Left kidney (tissue), 2 donors: Measurements from ENCODE around the gene OSM. TPM values are rescaled to one million over a fixed set of nuclear protein-coding genes. Genes with fewer than 3 reads are reported as not detected.

ENCODE experiments used
- DNase-seq: peaks from one replicate; pipeline ENCODE4 v3.0.0-alpha.2; 2013
- polyA plus RNA-seq: library from polyadenylated mRNA; unstranded; fragments of 120-200 nt; gene quantifications from one replicate; pipeline ENCODE4 v1.2.1, GENCODE V29; 2013; ENCODE audit not compliant: insufficient read length

OSM gene
- polyA plus RNA-seq, 1 donor: not detected

DNA sequence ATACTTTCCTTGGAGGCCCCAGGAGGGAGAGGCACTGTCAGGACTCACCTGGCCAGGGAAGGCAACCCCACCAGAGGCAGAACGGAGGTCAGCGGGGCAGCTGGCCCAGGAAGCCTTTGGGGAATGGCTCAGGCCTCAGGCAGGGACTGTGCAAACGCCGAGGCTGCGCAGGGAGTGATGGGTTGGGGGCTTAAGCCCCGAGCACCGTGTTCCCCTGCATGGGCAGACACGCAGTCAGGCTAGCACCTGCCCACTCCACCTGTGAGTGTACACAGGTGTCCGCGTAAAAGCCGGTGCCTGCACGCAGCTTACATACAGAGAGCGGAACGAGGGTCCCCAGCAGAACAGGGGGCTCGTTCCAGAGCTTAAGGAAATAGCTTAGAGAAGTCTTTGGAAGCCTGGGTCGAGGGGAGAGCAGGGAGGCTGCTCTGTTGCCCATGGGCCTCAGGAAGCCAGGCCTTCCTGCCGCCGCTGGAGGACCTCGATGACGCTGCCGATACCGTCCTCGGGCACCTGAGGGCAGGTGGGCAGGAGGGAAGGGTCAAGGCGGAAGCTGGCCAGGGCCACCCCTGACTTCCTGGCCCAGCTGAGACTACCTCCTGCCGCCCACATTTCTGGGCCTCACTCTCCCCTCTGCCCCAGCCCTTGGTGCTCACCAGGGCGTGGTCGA lies 18.7 kb upstream of the OSM start:
- no peak for DNase-seq

DNA sequence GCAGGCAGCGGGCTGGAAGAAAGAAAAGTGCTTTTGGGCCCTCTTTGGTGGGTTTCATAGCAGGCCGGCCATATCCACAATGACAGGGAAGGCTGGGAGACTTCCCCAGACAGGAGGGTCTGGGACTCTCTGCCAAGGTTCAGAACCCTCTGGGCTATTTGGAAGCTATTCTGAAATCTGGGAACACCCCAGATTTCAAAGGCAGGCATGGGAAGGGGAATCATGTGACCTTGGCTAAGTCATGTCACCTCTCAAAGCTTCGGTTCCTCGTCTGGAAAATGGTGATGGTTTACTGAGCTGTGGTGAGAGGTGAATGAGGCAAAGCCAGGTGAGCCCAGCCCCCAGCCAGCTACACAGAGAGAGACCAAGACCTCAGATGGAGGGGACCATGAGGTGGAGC lies 18.0 kb upstream of the OSM start:
- DNase-seq: no peak

DNA sequence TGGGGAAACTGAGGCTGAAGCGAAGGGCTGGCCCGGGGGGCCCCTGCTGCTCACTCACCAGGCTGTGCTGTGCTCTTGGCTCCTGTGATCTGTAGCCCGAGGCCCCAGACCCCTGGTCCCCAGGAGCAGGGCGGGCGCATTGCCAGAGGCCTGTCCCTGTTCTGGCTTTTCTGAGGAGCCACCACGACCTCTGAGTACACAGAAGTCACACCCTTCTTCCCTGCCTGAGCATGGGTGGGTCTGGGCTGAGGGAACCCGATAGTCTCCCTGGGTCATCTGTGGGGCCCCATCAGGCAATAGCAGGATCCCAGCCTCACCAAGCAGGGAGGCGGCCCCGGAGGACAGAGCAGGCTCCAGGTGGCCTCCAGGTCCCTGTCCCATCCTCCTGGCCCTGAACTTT lies 17.5 kb upstream of the OSM start:
- no peak for DNase-seq

DNA sequence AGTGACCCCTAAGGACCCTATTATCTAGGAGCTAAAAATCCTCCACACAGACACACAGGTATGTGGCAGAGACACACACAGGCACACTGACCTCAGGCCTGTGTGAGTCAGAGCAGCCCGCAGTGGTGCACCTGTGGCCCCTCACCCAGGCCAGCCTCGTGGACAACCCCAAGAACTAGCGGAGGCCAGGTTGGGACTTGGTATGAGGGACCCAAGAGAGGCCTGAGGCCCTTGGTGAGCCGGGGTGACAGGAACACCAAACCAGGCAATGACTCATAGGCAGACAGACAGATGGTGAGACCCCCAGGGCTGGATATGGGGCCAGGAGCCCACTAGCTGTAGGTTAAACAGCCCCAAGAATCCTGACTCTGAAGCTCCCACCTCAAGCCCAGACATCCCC lies 16.7 kb upstream of the OSM start:
- no peak for DNase-seq

DNA sequence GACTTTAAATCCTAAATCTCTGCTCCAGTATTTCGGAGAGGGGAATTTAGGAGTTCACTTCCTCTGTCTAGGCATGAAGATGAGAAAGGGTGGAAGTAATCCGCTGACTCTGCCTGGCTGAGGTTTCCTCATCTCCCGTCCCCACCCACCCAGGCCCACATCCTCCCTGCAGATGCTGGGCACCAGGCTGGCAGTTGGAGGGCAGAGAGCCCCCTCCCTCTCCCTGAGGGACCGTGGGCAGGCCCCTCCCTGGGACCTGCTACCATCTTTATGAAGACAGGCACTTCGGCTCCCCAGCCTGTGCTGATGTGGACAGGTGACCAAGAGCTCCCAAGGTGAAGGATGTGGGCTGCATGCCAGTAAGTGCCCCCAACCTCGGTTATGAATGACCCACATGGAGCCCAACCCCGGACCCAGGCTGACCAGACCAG lies 16.0 kb upstream of the OSM start:
- no peak for DNase-seq

DNA sequence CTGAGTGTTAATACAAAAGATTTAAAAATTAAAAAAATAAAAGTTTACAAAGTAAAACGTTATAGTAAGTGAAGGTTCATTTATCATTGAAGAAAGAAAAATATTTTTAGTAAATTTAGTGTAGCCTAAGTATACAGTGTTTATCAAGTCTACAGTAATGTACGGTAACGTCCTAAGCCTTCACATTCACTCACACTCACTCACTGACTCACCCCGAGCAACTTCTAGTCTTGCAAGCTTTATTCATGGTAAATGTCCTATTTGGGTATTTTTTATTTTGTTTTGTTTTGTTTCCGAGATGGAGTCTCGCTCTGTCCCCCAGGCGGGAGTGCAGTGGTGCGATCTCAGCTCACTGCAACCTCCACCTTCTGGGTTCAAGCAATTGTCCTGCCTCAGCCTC lies 13.9 kb upstream of the OSM start:
- no peak for DNase-seq

DNA sequence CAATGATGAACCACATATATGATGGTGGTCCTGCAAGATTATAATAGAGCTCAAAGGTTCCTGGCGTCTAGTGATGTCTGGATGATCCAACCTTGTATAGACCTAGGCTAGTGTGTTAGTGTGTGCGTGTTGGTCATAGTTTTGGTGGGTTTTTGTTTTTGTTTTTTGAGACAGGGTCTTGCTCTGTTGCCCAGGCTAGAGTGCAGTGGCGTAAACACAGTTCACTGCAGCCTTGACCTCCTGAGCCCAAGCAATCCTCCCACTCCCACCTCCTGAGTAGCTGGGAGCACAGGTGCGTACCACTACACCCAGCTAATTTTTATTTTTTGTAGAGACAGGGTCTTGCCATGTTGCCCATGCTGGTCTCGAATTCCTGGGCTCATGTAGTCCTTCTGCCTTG lies 13.3 kb upstream of the OSM start:
- DNase-seq: no peak

DNA sequence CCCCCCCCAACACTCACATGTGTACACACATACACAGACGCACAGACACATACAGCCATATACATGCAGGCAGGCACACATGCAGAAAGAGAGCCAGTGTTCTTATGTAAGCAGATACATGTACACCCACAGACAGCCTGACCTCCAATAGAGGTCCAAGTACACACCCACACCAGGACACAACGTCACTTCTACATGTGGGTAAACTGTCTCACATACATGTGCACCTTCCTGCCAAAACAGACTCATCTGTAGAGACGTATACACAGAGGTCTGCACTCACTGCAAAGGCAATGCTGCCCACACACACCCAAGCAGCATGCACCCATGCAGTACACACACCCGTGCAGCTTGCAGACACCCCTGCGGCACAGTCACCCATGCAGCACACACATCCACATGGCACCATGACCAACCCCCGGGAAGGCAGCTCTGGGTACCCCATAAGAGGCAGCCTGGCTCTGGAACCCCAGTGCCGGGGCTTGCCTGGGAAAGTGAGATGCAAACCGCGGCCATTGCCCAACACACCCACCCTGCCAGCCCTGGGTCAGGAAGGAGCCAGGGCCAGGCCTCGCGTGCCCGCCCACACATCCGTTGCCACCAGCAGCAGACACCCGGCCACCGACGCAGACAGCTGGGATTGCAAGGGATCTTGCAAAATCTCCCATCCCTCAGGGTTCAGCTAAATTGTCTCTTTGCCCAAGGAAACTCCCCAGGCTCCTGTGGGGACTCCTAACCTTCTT lies 12.6 kb upstream of the OSM start:
- DNase-seq: no peak

DNA sequence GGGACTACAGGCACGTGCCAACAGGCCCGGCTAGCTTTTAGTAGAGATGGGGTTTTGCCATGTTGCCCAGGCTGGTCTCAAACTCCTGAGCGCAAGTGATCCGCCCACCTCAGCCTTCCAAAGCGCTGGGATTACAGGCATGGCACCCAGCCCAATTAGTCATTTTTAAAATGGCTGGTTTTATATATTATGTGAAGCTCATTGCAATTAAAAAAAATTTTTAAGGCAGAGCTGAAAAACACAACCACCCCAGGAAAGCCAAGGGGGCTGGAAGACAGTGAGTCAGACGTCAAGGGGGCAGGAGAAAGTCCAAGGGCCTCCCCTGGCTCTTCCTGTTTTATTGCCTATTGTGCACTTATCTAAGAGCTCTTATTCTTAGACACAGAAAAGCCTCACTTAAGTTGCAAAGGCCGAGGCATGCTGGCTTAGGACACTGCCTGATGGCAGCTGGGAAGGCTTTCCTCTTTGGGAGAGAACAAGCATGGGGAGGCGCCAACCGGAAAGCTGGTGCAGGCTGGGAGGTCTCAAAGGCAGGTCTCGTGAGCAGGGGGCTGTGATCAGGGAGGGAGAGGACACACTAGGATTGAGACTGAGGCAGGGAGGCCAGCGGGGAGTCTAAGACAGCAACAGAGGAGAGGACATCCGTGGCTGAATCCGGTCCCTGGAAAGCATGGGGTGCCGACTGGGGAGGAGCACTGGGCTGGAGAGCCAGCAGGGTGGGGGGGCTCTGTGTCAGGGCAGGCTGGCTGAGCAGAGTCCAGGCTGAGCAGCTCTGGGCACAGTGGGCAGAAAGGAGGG lies 11.1 kb upstream of the OSM start:
- DNase-seq: no peak

DNA sequence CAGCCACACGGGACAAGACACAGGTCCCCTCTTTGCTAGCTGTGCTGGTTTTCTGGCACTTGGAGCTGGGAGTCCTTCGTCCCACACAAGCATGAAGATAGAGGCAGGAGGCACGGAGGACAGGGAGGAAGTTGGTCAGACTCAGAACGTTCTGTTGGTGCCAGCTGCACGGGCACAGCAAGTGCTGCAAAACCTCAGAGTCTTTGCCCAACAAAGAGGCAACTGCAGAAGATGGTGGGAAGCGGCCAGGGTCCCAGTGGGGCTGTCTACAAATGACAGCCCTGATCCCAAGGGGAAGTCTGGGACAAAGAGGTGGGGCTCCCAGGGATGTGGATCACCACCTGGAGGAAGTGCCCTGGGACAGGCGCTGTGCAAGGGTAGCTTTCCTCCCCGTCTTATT lies 9.4 kb upstream of the OSM start:
- DNase-seq: no peak

DNA sequence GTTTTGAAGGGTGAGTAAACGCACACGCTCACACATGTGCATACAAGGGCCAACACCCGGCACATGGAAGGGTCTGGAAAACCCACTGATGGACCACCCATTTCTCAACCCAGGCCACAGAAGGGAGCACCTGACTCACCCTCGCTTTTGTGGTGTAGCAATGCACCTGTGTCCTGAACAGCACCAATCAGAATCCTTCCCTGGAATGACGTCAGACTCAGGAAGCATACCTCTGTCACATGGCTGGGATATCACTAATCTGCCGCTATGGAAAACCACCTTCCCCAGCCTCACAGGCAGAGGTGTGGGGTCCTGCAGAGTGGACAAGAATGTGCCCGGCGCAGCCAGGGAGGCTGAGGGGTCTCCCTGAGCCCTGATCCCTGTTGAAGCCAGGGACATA lies 9.0 kb upstream of the OSM start:
- no peak for DNase-seq

DNA sequence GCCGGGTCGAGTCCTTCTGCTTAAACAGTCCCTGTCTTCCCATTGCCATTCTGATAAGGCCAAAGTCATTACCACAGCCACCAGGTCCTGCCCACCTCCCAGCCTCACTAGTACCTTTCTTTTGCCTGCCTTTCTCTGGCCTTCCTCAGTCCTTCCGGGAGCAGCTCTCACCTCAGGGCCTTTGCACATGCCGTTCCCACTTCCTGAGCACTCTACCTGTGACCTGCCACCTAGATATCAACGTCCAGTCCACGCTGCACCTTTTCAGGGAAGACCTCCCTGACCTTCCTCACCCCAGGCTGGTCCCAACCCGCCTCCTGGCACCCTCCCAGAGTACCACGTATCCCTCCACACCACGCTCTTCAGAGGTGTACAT lies 7.8 kb upstream of the OSM start:
- DNase-seq: no peak

DNA sequence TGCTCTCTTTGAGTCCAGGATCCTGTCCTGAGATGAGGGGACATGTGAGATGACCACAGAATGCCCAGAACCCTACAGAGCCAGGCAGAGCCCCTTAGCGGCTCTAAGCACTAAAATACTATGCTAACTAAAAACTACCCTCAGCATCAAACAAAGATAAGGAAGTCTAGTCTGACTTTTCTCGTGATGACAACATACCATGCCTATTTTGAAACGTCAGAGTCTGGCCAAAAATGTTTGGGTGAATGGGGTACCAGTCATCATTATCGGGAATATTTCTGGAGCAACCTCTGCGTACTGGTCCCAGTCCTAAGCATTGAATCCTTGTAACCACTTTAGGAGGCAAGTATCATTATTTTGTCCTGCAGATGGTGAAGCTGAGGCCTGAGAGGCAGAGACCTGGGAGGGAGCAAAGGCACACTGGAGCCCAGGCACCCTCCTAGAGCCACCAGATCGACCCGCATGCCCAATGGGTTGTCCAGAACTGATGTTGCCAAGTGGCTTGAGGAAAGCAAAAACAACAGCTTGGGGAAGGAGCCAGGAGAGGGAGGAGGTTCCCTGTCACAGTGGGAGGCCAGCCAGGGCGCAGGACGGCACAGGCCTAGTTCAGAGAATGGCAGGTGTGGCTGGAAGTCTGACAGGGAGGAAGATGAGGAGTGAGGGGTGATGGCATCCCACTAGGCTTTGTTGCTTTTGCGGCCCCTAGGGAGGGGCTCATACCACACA lies 7.2 kb upstream of the OSM start:
- DNase-seq: no peak

DNA sequence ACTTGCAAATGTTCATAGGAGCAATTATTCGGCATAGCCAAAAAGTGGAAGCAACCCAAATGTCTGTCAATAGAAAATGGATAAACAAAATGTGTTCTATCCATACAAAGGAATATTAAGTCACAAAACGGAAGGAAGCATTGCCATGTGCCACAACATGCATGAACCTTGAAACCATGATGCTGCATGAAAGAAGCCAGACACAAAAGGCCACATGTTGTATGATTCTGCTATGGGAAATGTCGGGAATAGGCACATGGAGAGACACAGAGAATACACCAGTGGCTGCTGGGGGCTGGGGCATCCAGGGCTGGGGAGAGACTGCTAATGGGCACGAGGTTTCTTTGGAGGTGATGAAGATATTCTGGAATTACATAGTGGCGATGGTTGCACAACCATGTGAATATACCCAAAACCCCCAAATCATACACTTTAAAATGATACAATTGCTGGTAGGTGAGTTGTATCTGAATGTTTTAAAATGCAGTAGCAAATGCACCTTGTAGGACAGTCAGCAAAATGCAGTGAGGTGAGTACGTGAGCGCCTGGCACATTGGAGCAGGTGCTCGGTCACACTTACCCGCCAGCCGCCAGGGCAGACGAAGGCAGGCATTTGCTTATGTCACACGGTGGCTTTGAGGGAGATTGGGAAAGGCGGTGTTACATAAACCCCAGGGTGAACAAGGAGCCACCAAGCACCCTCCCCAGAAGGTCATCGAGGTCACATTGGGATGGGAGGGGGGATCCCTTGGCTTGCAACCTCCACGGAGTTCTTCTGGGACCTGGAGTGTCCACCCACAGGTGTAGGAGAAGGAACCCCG lies 6.3 kb upstream of the OSM start:
- no peak for DNase-seq

DNA sequence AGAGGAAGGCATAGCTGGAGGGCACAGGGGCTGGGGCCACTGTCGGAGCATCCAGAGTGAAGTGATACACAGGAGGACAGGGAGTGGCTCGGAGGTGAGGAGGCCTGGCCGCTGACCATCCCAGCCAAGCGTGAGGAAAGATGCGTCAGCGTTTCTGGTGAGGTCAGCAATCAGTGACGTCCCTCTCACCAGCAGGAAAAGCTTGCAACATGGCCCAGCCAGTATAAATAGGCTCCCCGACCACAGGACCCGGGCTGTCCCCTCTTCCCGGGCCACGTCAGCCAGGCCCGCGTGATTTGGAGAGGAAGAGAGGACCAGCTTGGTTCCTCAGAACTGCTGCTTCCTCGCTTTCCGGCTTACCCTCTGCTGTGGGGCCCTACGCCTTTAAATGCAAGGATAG lies 4.2 kb upstream of the OSM start:
- no peak for DNase-seq

DNA sequence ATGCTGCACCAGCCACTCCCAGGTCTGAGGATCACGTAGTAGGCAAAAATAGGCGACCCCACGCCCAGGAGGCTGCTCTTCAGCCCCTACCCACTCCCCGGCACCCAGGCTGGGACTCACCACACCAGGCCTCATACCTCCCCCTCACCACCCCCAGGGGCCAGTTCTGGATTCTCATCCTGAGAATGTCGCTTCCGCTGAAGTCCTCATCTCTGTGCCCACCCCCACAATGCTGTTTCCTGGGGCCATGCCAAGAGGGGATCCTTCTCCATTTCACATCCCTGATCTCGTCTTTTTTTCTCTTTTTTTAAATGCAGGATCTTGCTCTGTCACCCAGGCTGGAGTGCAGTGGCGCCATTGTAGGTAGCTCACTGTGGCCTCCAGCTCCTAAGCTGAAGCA lies 1.7 kb upstream of the OSM start:
- no peak for DNase-seq

DNA sequence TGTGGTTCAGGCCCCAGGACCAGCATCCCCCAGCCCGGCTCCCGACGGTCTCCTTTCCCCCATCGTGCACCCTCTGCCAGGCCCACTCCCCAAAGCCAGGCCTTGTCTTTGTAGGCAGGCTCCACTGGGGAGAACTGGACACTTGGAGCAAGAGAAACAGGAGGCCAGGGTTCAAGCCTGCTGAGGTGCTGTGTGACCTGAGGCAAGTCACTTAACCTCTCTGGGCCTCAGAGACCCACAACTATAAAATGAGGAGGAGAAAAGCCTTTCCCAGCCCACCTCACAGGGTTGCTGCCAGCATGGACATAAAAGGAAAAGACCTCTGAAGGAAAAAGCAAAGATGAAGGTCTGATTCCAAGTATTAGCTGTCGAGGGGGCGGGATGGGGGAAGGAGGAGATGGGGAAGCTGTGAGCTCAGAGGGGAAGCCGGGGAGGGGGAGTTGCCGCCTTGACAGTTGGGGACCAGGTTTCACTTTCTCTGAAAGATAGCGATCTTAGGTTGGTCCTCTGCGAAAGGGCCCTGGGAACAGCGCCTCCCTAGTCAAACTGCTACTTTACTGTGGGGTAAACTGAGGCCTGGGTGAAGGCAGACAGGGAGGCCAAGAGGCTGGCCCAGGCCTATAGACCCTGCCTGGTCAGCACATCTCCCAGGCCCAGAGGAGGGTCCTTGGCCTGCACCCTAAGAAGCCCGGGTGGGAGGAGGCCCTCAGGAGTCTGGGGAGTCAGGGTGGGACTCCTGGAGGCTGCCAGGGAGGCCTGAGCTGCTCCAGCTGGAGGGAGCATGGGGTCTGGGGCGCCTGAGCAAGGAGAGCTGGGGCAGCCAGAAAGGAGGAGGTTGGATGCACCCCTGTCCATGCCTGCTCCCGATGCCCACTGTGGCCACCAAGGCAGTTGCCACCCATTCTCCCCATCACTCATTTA lies 991 bp upstream of the OSM start:
- DNase-seq: no peak

DNA sequence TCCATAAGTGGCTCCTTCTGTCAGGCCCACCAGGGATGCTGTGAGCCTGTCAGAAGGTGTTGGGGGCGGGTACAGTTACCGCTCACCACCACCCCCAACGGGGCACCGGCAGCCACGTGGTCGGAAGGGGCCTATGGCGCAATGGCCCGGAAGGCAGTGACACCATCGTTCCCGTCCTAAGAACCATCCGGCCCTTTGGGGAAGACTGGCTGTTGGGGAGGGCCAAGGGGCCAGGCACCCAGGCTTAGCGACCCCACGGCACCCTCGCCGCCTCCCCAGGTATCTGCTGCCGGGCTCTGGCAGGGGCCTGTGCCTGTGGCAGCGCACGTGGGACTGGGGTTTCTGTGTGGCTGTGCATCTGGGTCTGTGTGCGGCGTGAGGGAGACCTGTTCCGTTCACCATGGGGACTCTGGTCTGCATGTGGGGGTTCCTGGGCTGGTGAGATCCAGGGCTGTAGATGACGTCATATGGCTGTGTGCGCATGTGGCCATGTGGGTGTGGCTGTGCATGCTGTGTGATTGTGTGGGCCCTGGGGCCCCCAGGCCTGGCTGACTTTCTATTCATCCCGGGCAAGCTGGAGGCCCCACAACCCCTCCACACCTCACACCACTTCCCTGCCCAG lies 717 bp downstream of the OSM start:
- no peak for DNase-seq

DNA sequence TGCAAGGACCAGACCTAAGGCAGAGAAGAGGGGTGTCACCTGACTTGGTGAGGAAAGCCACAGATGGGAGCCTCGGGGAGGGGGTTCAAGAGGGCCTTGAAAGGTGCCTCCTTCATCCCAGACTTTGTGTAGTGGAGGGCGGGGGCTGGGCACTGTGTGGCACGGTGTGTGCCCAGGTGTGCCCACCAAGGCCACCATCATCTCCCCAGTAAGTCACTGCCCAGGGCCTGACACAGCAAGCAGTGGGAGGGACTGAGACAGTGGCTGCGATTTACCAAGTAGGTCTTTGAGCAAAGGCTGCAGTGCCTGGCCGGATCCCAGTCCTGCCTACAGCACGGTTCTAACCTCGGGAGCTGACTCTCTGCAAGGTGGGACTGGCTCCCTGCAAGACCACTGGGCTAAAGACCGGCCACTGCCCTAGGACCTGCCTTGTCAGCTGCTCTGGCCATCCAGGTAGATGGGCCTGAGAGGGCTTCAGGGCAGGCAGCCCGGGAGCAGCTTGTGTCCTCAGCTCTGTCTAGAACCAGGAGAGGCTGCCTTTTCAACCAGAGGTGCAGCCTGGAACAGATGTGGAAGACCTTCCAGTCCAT lies 1.4 kb downstream of the OSM start:
- DNase-seq: no peak

DNA sequence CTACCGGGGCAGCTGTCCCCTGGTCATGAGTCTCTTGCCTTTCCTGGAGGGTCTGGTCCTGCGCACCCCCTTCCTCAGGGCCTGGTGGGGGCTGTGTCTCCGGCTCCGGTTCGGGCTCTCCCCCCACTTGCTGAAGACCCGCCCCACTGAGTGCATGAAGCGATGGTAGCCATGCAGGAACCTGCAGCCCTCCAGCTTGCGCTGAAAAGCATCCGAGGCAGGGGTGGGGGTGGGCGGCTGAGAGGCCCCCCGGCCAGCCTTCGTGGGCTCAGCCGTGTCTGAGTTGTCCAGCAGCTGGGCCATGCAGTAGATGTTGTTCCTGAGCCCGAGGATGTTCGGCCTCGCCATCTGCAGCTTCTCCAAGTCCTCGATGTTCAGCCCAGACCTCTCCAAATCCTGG lies 2.8 kb downstream of the OSM start:
- DNase-seq: no peak
